BJ (cell line): ENCODE measurements around the gene ZNF467. TPM values are rescaled to one million over a fixed set of nuclear protein-coding genes. Genes with fewer than 3 reads are reported as not detected.

Source experiments
- CTCF ChIA-PET: fragments of 350-600 bp; formaldehyde crosslinking; extraction: SDS; loops from one replicate; lab custom pipeline; 2021; ENCODE audit warnings: antibody characterized with exemption, inconsistent platforms; lab: Yijun Ruan, JAX
- POLR2A ChIA-PET: fragments of 300-600 bp; sonication (Branson Sonifier 250); formaldehyde crosslinking; extraction: SDS; loops from one replicate; lab custom pipeline; 2021; ENCODE audit warnings: antibody characterized with exemption; lab: Charles Lee
- DNase-seq: peaks from one replicate; pipeline ENCODE4 v3.0.0-alpha.2; 2011; ENCODE audit warnings: low read depth
- H3K27me3 ChIP-seq: 2 replicates; pipeline ENCODE4 v1.6.0; 2011; ENCODE audit warnings: low read length; ENCODE audit not compliant: control insufficient read depth, insufficient read depth
- H3K36me3 ChIP-seq: 2 replicates; pipeline ENCODE4 v1.5.1; 2011; ENCODE audit warnings: low read length; ENCODE audit not compliant: control insufficient read depth, insufficient read depth
- H3K4me3 ChIP-seq: 2 replicates; pipeline ENCODE4 v1.5.1; 2011; ENCODE audit warnings: low read depth, mild to moderate bottlenecking, control low read depth, low read length
- polyA plus RNA-seq: library from polyadenylated mRNA; depleted of rRNA; stranded (reverse); fragments of >200 nt; gene quantifications from 2 replicates; pipeline ENCODE4 v1.2.3, GENCODE V29; 2011
- TF ChIP-seq, protein P1 (sequence below): IDR thresholded peaks from 2 replicates; pipeline ENCODE4 v1.5.1; 2011; ENCODE audit warnings: low read depth, mild to moderate bottlenecking, control low read depth, inconsistent platforms, low read length, moderate library complexity; ENCODE audit not compliant: insufficient read depth

Gene ZNF467
- polyA plus RNA-seq, 1 experiment = 1.6 TPM

DNA sequence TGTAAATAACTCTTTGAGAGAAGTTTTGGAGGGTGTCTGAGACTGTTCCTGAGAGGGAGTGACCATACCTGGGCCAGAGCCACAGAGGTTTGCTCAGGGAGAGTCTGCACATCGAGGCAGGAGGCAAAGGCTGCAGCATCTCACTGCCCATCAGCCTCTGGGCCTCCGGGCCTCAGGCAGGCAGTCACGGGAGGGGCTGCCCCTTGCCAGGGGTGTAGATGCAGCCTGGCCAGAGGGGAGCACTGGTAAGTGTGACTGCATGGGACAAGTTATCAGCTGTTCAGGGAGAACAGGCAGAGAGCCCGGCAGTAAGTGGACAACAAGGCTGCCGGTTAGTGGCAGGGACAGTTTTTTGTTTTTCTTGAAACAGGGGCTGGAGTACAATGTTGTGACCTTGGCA lies 55.9 kb downstream of the ZNF467 start:
- CTCF ChIA-PET = interaction anchor here (1.0 to 2.6 kb wide), 5 partner anchors 14 to 92 kb away, joined by 3 to 15 read pairs (median 7); no protein-coding TSS in a partner anchor
- no peak overlapping the region for H3K4me3 ChIP-seq
- POLR2A ChIA-PET = no interaction called here
- H3K27me3 ChIP-seq = no peaks in the 10 kb centered on the region
- TF ChIP-seq, protein P1, sequence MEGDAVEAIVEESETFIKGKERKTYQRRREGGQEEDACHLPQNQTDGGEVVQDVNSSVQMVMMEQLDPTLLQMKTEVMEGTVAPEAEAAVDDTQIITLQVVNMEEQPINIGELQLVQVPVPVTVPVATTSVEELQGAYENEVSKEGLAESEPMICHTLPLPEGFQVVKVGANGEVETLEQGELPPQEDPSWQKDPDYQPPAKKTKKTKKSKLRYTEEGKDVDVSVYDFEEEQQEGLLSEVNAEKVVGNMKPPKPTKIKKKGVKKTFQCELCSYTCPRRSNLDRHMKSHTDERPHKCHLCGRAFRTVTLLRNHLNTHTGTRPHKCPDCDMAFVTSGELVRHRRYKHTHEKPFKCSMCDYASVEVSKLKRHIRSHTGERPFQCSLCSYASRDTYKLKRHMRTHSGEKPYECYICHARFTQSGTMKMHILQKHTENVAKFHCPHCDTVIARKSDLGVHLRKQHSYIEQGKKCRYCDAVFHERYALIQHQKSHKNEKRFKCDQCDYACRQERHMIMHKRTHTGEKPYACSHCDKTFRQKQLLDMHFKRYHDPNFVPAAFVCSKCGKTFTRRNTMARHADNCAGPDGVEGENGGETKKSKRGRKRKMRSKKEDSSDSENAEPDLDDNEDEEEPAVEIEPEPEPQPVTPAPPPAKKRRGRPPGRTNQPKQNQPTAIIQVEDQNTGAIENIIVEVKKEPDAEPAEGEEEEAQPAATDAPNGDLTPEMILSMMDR = no peak
- DNase-seq = no peak
- H3K36me3 ChIP-seq = peaks cover 13% of the 10 kb centered on the region

DNA sequence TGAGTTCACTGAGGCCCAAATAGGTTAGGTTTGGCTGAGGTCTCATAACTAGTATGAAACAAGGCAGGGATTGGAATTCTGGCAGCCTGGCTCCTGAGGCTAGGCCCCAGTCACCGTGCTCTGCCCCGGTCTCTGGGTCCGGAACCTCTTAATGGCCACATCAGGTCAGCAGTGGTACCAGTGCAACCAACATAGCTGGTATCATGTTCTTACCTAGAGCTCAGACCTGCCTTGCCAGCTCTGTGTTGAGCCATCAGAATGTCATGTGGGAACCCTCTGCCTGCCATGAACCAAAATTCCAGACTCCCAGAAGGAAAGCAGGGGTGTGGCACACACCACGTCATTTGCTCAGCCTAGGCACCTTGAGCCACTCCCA lies 56.5 kb downstream of the ZNF467 start:
- CTCF ChIA-PET = interaction anchor here (1.0 to 2.6 kb wide), 6 partner anchors 14 to 92 kb away, joined by 3 to 15 read pairs (median 7); no protein-coding TSS in a partner anchor
- Histone ChIP-seq H3K4me3 (no peak overlapping the region), H3K36me3 (peaks cover 10% of the 10 kb centered on the region), H3K27me3 (no peaks in the 10 kb centered on the region)
- DNase-seq = no peak
- POLR2A ChIA-PET = interaction anchor here (0.5 to 0.7 kb wide), 2 partner anchors 91 to 222 kb away, joined by 3 to 4 read pairs; no protein-coding TSS in a partner anchor
- TF ChIP-seq, protein P1 = no peak

DNA sequence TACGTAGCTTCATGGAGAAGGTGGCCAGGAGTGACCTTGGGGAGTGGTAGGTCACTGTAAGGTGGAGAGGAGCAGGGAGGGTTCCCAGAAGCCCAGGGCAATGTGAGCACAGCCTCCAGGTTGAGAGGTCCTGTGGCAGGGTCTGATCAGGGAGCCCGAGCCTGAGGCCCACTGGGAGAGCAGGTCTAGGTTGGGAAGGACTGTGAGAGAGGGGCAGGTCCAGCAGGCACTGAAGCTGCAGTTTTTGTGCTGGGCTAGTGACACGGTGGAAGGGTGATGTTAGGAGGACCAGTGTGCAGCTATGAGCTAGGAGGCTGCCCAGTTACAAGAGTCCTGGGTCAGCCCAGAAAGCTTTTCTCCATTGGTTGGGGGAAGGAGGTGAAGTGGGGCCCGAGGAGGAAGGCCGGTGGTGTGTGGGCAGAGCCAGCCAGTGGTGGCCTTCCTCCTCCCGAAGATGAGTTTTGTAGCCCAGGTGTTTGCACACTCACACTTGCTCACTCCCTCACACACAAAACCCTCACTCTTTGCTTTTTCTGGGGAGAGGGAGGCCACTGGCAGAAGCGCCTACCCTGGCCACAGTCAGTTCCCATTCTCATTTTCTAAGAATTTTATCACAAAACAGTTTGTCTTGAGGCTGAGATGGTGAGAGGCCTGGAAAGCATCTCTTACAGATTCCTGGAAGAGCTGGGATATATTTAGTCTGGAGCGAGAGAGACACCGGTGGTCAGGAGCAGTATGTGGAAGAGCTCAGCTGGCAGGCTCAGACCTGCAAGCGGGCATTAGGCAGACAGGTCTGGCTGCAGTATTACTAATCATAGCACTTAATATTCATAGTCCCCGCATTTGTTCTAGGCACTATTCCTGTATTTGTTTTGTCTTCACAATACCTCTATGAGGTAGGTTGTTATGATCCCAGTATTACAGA lies 57.1 kb downstream of the ZNF467 start:
- TF ChIP-seq, protein P1 = 0 out of 2 replicates have a peak, but pooled peaks have one; percentile 26
- Histone ChIP-seq H3K36me3 (peaks cover 5% of the 10 kb centered on the region), H3K27me3 (no peaks in the 10 kb centered on the region), H3K4me3 (peak overlapping the region; percentile 81)
- DNase-seq = no peak
- CTCF ChIA-PET = interaction anchor here (0.6 to 2.6 kb wide), 7 partner anchors 15 to 91 kb away, joined by 3 to 15 read pairs (median 7); no protein-coding TSS in a partner anchor
- POLR2A ChIA-PET = interaction anchor here (0.5 to 0.7 kb wide), 2 partner anchors 91 to 222 kb away, joined by 3 to 4 read pairs; no protein-coding TSS in a partner anchor

DNA sequence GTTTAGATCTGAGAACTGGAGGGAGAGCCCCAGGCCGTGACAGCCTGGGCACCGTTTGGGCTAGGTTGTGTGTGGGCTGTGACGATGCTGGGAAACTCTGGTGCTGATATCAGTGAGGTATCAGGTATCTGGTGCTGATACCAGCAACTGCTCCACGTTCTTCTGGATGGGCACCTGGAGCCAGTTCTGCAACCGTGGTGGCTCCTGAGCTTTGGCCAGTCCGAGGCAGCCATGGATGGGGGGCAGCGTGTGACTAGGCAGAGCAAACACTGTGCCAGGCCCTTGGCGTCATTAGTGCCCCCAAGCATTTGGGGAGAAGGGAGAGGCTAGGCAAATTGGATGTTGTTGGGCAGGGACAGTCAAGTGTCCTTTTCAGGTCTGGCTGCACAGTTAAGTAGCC lies 57.9 kb downstream of the ZNF467 start:
- CTCF ChIA-PET = interaction anchor here (1.7 to 2.6 kb wide), 4 partner anchors 16 to 90 kb away, joined by 7 to 15 read pairs (median 8); no protein-coding TSS in a partner anchor
- POLR2A ChIA-PET = no interaction called here
- Histone ChIP-seq H3K27me3 (no peaks in the 10 kb centered on the region), H3K36me3 (peaks cover 3% of the 10 kb centered on the region; the same call in 1 of the 2 replicates), H3K4me3 (peak overlapping the region; percentile 81)
- TF ChIP-seq, protein P1 = no peak
- no peak for DNase-seq
